Measurements from ENCODE around the gene ELF3. TPM values are rescaled to one million over a fixed set of nuclear protein-coding genes. Genes with fewer than 3 reads are reported as not detected.
A peak's percentile ranks its signal among the peaks of the same experiment; 100 is the strongest.

The ELF3 gene
- total and polyA plus RNA-seq, 2 of the 13 experiments (the other 11 are each of a cell fraction or from before 2014, with no cell fraction given): 11.5 to 55.1 TPM

GRCh38 chr1:202034683-202035462 is 24.5 kb downstream of the ELF3 start (continued):
- TF ChIP-seq IRF2 (CRISPR knock-in tag; IDR thresholded peaks at IDR 0.05): 0 out of 2 replicates have a peak, but pooled peaks have one; percentile 20
- TF ChIP-seq ZNF776 (CRISPR knock-in tag; IDR thresholded peaks at IDR 0.05): no peak
- TF ChIP-seq AHR (CRISPR knock-in tag; IDR thresholded peaks at IDR 0.05): no peak
- TF ChIP-seq MIER2 (CRISPR knock-in tag; IDR thresholded peaks at IDR 0.05): no peak
- TF ChIP-seq SIX1 (CRISPR knock-in tag; IDR thresholded peaks at IDR 0.05; ENCODE audit: borderline replicate concordance): no peak
- TF ChIP-seq RARA (CRISPR knock-in tag; IDR thresholded peaks at IDR 0.05): peak; percentile 67
- TF ChIP-seq PHF8 (CRISPR knock-in tag; IDR thresholded peaks at IDR 0.05): peak; percentile 52
- TF ChIP-seq RFX3 (CRISPR knock-in tag; IDR thresholded peaks at IDR 0.05): no peak
- peak; percentile 45; the same call in 1 of the 2 replicates for TF ChIP-seq ZNF644 (CRISPR knock-in tag; IDR thresholded peaks at IDR 0.05; ENCODE audit: low read depth)
- peak; percentile 45; the same call in 1 of the 2 replicates for TF ChIP-seq ATF1 (CRISPR knock-in tag; IDR thresholded peaks at IDR 0.05)
- no peak for TF ChIP-seq AKAP8 (CRISPR knock-in tag; IDR thresholded peaks at IDR 0.05)
- no peak for TF ChIP-seq REXO4 (CRISPR knock-in tag; IDR thresholded peaks at IDR 0.05; ENCODE audit: borderline replicate concordance)
- peak; percentile 79; the same call in 1 of the 2 replicates for TF ChIP-seq CEBPB (IDR thresholded peaks at IDR 0.05; ENCODE audit: borderline replicate concordance, low read depth, low read length)
- peak; percentile 80 for TF ChIP-seq FOSL2 (CRISPR knock-in tag; IDR thresholded peaks at IDR 0.05)
- peak; percentile 34; the same call in 1 of the 2 replicates for TF ChIP-seq RCOR2 (CRISPR knock-in tag; IDR thresholded peaks at IDR 0.05)
- TF ChIP-seq LBX2 (CRISPR knock-in tag; IDR thresholded peaks at IDR 0.05; ENCODE audit: borderline replicate concordance): no peak
- TF ChIP-seq ZNF652 (CRISPR knock-in tag; IDR thresholded peaks at IDR 0.05; ENCODE audit: borderline replicate concordance, low read depth): no peak
- TF ChIP-seq TARDBP (CRISPR knock-in tag; IDR thresholded peaks at IDR 0.05): peak; percentile 35; the same call in 1 of the 2 replicates
- no peak for TF ChIP-seq EED (CRISPR knock-in tag; IDR thresholded peaks at IDR 0.05)
- no peak for TF ChIP-seq FUBP1 (CRISPR knock-in tag; IDR thresholded peaks at IDR 0.05; ENCODE audit: borderline replicate concordance)
- TF ChIP-seq ETS1 (CRISPR knock-in tag; IDR thresholded peaks at IDR 0.05): no peak
- TF ChIP-seq AKNA (CRISPR knock-in tag; IDR thresholded peaks at IDR 0.05; ENCODE audit: borderline replicate concordance): no peak
